HG02885 (cell line): Measurements from ENCODE around the gene ZDHHC11B.
"Not testable (repeated sequence)": the region's sequence is repeated elsewhere in the genome, so short reads cannot be mapped to it uniquely, and the experiment has no call there.

Experiments used
- ATAC-seq: cut with Tn5 transposase; IDR thresholded peaks from one replicate; pipeline ENCODE4 v1.9.1; 2021; ENCODE audit warnings: mild to moderate bottlenecking; ENCODE audit not compliant: unreplicated experiment, poor library complexity

Gene ZDHHC11B

GRCh38 chr5:691049-691448 lies 93.5 kb downstream of the ZDHHC11B start:
- ATAC-seq, result not testable (repeated sequence)

- ATAC-seq, result not testable (repeated sequence)
These were observed 94.2 kb downstream of the ZDHHC11B start for GRCh38 chr5:690293-690692.

GRCh38 chr5:688348-689010 lies 96.0 kb downstream of the ZDHHC11B start:
- not testable (repeated sequence) for ATAC-seq

- not testable (repeated sequence) for ATAC-seq
These were observed 97.6 kb downstream of the ZDHHC11B start for GRCh38 chr5:686936-687335.

GRCh38 chr5:686172-686523 lies 98.4 kb downstream of the ZDHHC11B start:
- not testable (repeated sequence) for ATAC-seq

- no peak for ATAC-seq
These were observed 99.0 kb downstream of the ZDHHC11B start for GRCh38 chr5:685262-686171.

GRCh38 chr5:684751-685216 lies 99.7 kb downstream of the ZDHHC11B start:
- ATAC-seq, result no peak

- ATAC-seq, result no peak
These were observed 100.7 kb downstream of the ZDHHC11B start for GRCh38 chr5:683551-684481.

- not testable (repeated sequence) for ATAC-seq
These were observed 101.7 kb downstream of the ZDHHC11B start for GRCh38 chr5:682651-683358.

GRCh38 chr5:682216-682615 lies 102.3 kb downstream of the ZDHHC11B start:
- ATAC-seq, result not testable (repeated sequence)

GRCh38 chr5:681317-682191 lies 103.0 kb downstream of the ZDHHC11B start:
- ATAC-seq, result not testable (repeated sequence)

GRCh38 chr5:680836-681235 lies 103.7 kb downstream of the ZDHHC11B start:
- ATAC-seq, result not testable (repeated sequence)

GRCh38 chr5:680118-680795 lies 104.3 kb downstream of the ZDHHC11B start:
- not testable (repeated sequence) for ATAC-seq

- ATAC-seq, result not testable (repeated sequence)
These were observed 105.2 kb downstream of the ZDHHC11B start for GRCh38 chr5:679166-679895.

GRCh38 chr5:678521-678920 lies 106.0 kb downstream of the ZDHHC11B start:
- not testable (repeated sequence) for ATAC-seq

GRCh38 chr5:677131-678101 lies 107.1 kb downstream of the ZDHHC11B start:
- ATAC-seq, result no peak
